HG03457 (cell line): ENCODE results near the gene PUS3.
A peak's percentile ranks its signal among the peaks of the same experiment; 100 is the strongest.
"Not testable (repeated sequence)": the region's sequence is repeated elsewhere in the genome, so short reads cannot be mapped to it uniquely, and the experiment has no call there.

Experiments used
- ATAC-seq: cut with Tn5 transposase; IDR thresholded peaks from one replicate; pipeline ENCODE4 v1.9.1; 2021; ENCODE audit warnings: moderate number of reproducible peaks; ENCODE audit not compliant: unreplicated experiment

PUS3 gene

GRCh38 chr11:125922156-125922555 is 19.1 kb upstream of the PUS3 start:
- ATAC-seq, result no peak

- no peak for ATAC-seq
Measured at GRCh38 chr11:125921042-125921441, 18.0 kb upstream of the PUS3 start.

- ATAC-seq, result no peak
Measured at GRCh38 chr11:125918140-125918840, 15.3 kb upstream of the PUS3 start.

- ATAC-seq, result no peak
Measured at GRCh38 chr11:125916683-125917347, 13.8 kb upstream of the PUS3 start.

- ATAC-seq, result not testable (repeated sequence)
Measured at GRCh38 chr11:125914601-125915000, 11.6 kb upstream of the PUS3 start.

GRCh38 chr11:125910226-125910849 is 7.3 kb upstream of the PUS3 start:
- no peak for ATAC-seq

GRCh38 chr11:125904678-125905077 is 1.7 kb upstream of the PUS3 start:
- no peak for ATAC-seq

- no peak for ATAC-seq
Measured at GRCh38 chr11:125903711-125904659, 979 bp upstream of the PUS3 start, which contains the start of gene DDX25. Gene DDX25, plus strand, starts transcription at chr11:125904508. Its CDS starts 10 bp downstream, at chr11:125904518.

- ATAC-seq, result no peak
Measured at GRCh38 chr11:125902277-125902926, 604 bp downstream of the PUS3 start.

- ATAC-seq, result no peak
Measured at GRCh38 chr11:125901872-125902271, 1.1 kb downstream of the PUS3 start.

GRCh38 chr11:125892994-125893393 is 10.0 kb downstream of the PUS3 start:
- ATAC-seq, result no peak

GRCh38 chr11:125892071-125892470 is 10.9 kb downstream of the PUS3 start:
- ATAC-seq, result no peak

GRCh38 chr11:125890447-125891100 is 12.4 kb downstream of the PUS3 start:
- ATAC-seq, result no peak

- ATAC-seq, result peak; percentile 86
Measured at GRCh38 chr11:125887373-125888324, 15.4 kb downstream of the PUS3 start, which contains the start of gene HYLS1. Gene HYLS1, plus strand, starts transcription at chr11:125887668. Its CDS starts 11,701 bp downstream, at chr11:125899369.

GRCh38 chr11:125886997-125887372 is 16.0 kb downstream of the PUS3 start:
- peak; percentile 26 for ATAC-seq

- ATAC-seq, result no peak
Measured at GRCh38 chr11:125883375-125883774, 19.6 kb downstream of the PUS3 start.

- no peak for ATAC-seq
Measured at GRCh38 chr11:125881291-125881690, 21.7 kb downstream of the PUS3 start.

GRCh38 chr11:125874556-125875124 is 28.4 kb downstream of the PUS3 start:
- ATAC-seq, result no peak
